Keratinocyte (primary cell): Measurements from ENCODE around the gene RNPC3. TPM values are rescaled to one million over a fixed set of nuclear protein-coding genes. Genes with fewer than 3 reads are reported as not detected.
A peak's percentile ranks its signal among the peaks of the same experiment; 100 is the strongest.

Source experiments
- DNase-seq: peaks from one replicate; pipeline ENCODE4 v3.0.0-alpha.2; 2011; ENCODE audit warnings: low read depth, missing footprints, low spot score
- FAIRE-seq: peaks from 2 replicates; lab custom pipeline; 2011; peaks lifted over from hg19 to GRCh38; lab: Jason Lieb, UNC
- H2AFZ ChIP-seq: 2 replicates; pipeline ENCODE4 v1.6.0; 2012; ENCODE audit warnings: low read length, control low read depth, inconsistent platforms; ENCODE audit not compliant: control insufficient read depth
- H3K27ac ChIP-seq: 2 replicates; pipeline ENCODE4 v1.5.1; 2011; ENCODE audit warnings: low read length; ENCODE audit not compliant: control insufficient read depth, insufficient read depth
- H3K27me3 ChIP-seq: 3 replicates; pipeline ENCODE4 v1.6.0; 2011; ENCODE audit warnings: low read length; ENCODE audit not compliant: control insufficient read depth, insufficient read depth; ENCODE audit errors: extremely low read depth
- H3K36me3 ChIP-seq, 2 experiments: 2 replicates in 1 of 2; 3 replicates in 1 of 2; pipeline ENCODE4 v1.5.1; 2011; ENCODE audit warnings: low read length in 2 of 2, mild to moderate bottlenecking in 1 of 2; ENCODE audit not compliant: control insufficient read depth in 2 of 2, insufficient read depth in 2 of 2; ENCODE audit errors: extremely low read depth in 1 of 2
- H3K4me1 ChIP-seq: 3 replicates; pipeline ENCODE4 v1.5.1; 2011; ENCODE audit warnings: low read length; ENCODE audit not compliant: control insufficient read depth, insufficient read depth; ENCODE audit errors: extremely low read depth
- H3K4me2 ChIP-seq: 3 replicates; pipeline ENCODE4 v1.6.0; 2011; ENCODE audit warnings: low read depth, low read length; ENCODE audit not compliant: control insufficient read depth, insufficient read depth; ENCODE audit errors: extremely low read depth
- H3K4me3 ChIP-seq, 3 experiments: fragments of 200-600 bp in 1 of 3; sonication (generic) in 1 of 3; 2 replicates in 2 of 3; 3 replicates in 1 of 3; pipeline ENCODE4 v1.5.1; 2011 to 2016; ENCODE audit warnings: low read length in 3 of 3, mild to moderate bottlenecking in 3 of 3, control low read depth in 2 of 3, inconsistent platforms in 1 of 3, low read depth in 1 of 3, mixed read lengths in 1 of 3, mixed run types in 1 of 3, moderate library complexity in 1 of 3; ENCODE audit not compliant: control insufficient read depth in 2 of 3, insufficient read depth in 2 of 3; ENCODE audit errors: extremely low read depth in 1 of 3
- H3K79me2 ChIP-seq: 2 replicates; pipeline ENCODE4 v1.6.0; 2012; ENCODE audit warnings: low read length; ENCODE audit not compliant: control insufficient read depth, insufficient read depth
- H3K9ac ChIP-seq: 3 replicates; pipeline ENCODE4 v1.6.0; 2011; ENCODE audit warnings: low read length; ENCODE audit not compliant: control insufficient read depth, insufficient read depth; ENCODE audit errors: extremely low read depth
- H3K9me1 ChIP-seq: 3 replicates; pipeline ENCODE4 v1.6.0; 2011; ENCODE audit warnings: low read length; ENCODE audit not compliant: control insufficient read depth, insufficient read depth; ENCODE audit errors: extremely low read depth
- H3K9me3 ChIP-seq: 2 replicates; pipeline ENCODE4 v1.5.1; 2012; ENCODE audit warnings: low read depth, low read length; ENCODE audit not compliant: control insufficient read depth
- H4K20me1 ChIP-seq: 3 replicates; pipeline ENCODE4 v1.6.0; 2011; ENCODE audit warnings: low read length; ENCODE audit not compliant: control insufficient read depth, insufficient read depth; ENCODE audit errors: extremely low read depth
- EZH2 ChIP-seq: IDR thresholded peaks from one replicate; pipeline ENCODE4 v1.6.1; 2012; ENCODE audit warnings: inconsistent platforms, mild to moderate bottlenecking, low read length, moderate library complexity
- dilution Hi-C: fragments of 300-500 bp; cut with MboI; formaldehyde crosslinking; loops from one replicate; pipeline ENCODE4 v1.7.0; 2020; ENCODE audit warnings: low sequenced_read_pairs; ENCODE audit not compliant: extremely low pct_ligation_motif_present
- polyA plus RNA-seq, 5 experiments: library from polyadenylated mRNA; depleted of rRNA in 3 of 5; stranded (reverse) in 3 of 5; stranded (forward) in 1 of 5; unstranded in 1 of 5; fragments of >200 nt; gene quantifications; 1 replicate in 1 of 5; 2 replicates in 3 of 5; 3 replicates in 1 of 5; pipeline versions ENCODE4 v1.2.1 to v1.2.3, GENCODE V29; 2011 to 2012; ENCODE audit warnings: missing spikeins in 2 of 5, low read depth in 1 of 5, low replicate concordance in 1 of 5
- TF ChIP-seq, protein P1 (sequence below), 3 experiments: IDR thresholded peaks in 1 of 3; conservative IDR thresholded peaks in 1 of 3; optimal IDR thresholded peaks in 1 of 3; 2 replicates in 2 of 3; 3 replicates in 1 of 3; pipeline versions ENCODE3 to v1.5.1; 2011; ENCODE audit warnings: low read length in 3 of 3, mild to moderate bottlenecking in 3 of 3, moderate library complexity in 2 of 3, control low read depth in 1 of 3, inconsistent platforms in 1 of 3; ENCODE audit not compliant: insufficient read depth in 2 of 3; ENCODE audit errors: extremely low read depth in 1 of 3

The RNPC3 gene
- polyA plus RNA-seq, 1 donor (not counting 4 experiments of a cell fraction or from before 2014, with no cell fraction given), result 19.6 TPM

DNA sequence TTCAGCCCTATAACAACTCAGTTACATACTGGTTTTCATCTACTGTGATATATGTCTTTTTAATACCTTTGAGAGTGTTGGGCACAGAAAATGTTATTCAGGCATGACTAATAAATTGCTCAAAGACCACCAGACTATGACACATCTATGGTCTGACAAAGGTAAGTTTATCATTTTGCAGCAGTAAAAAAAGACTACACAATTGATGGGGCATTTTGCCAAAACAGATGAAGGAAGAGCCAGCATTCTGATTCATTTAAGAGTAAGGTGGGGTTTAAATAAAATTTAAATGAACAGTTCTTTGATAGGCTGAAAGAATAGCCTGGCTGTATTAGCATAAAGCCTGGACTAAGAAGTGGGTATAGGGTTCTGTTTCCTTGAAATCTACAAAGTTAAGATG lies 8.8 kb upstream of the RNPC3 start:
- H3K4me2 ChIP-seq, result peak overlapping the region; percentile 18

DNA sequence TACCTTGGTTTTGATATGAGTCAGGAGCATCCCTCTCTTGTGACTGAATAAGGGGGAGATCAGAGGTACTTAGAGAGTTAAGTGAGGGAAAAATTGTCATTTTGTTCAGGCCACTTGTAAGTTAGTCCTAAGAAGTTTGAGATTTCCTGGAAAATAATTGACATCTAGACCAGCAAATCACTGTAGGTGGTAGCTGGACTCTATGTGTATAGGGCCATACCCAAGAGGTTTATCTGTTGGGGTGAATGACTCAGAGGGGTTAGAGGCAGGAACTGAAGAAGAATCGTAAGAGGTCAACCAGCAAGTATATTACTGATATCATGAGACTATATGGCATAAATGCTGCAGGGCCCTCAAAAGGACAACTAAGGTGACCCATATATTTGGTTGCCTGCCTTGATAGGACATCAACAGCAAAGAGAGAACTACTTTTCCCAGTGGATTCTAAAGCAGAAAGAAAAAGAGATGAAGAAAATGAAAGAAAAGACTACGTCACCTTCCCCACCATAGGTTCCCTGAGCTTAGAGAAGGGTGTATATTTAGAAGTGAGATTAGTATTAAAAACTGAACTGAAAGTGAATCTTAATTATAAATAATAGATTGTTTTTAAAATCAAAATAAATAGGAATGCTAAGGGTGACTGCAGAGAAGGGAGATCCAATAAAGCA lies 8.0 kb upstream of the RNPC3 start:
- no peak for DNase-seq
- no peaks in the 10 kb centered on the region for H3K36me3 ChIP-seq
- dilution Hi-C loops, result no loop called here
- H3K9me1 ChIP-seq, result no peaks in the 10 kb centered on the region
- FAIRE-seq, result no peak
- no peaks in the 10 kb centered on the region for H3K27me3 ChIP-seq
- H3K79me2 ChIP-seq, result no peaks in the 10 kb centered on the region
- H4K20me1 ChIP-seq, result no peaks in the 10 kb centered on the region
- H3K4me3 ChIP-seq, result no peak overlapping the region
- no peaks in the 10 kb centered on the region for H3K9me3 ChIP-seq
- H3K27ac ChIP-seq, result no peak overlapping the region
- TF ChIP-seq EZH2, result no peak
- TF ChIP-seq, protein P1, sequence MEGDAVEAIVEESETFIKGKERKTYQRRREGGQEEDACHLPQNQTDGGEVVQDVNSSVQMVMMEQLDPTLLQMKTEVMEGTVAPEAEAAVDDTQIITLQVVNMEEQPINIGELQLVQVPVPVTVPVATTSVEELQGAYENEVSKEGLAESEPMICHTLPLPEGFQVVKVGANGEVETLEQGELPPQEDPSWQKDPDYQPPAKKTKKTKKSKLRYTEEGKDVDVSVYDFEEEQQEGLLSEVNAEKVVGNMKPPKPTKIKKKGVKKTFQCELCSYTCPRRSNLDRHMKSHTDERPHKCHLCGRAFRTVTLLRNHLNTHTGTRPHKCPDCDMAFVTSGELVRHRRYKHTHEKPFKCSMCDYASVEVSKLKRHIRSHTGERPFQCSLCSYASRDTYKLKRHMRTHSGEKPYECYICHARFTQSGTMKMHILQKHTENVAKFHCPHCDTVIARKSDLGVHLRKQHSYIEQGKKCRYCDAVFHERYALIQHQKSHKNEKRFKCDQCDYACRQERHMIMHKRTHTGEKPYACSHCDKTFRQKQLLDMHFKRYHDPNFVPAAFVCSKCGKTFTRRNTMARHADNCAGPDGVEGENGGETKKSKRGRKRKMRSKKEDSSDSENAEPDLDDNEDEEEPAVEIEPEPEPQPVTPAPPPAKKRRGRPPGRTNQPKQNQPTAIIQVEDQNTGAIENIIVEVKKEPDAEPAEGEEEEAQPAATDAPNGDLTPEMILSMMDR (optimal IDR thresholded peaks at IDR 0.05 in 1 of 3, IDR thresholded peaks at IDR 0.05 in 1 of 3, conservative IDR thresholded peaks at IDR 0.05 in 1 of 3; ENCODE audit: extremely low read depth in 1 of 3, insufficient read depth in 2 of 3, low read length in 3 of 3), result no peak
- peak overlapping the region; percentile 15 for H2AFZ ChIP-seq
- peaks cover 17% of the 10 kb centered on the region for H3K4me1 ChIP-seq
- H3K9ac ChIP-seq, result no peak overlapping the region
- H3K4me2 ChIP-seq, result peak overlapping the region; percentile 18

More for the DNA sequence above, 8.8 kb upstream of the RNPC3 start:
- H2AFZ ChIP-seq, result no peak overlapping the region
- no peak overlapping the region for H3K4me3 ChIP-seq
- FAIRE-seq (peak; percentile 66), DNase-seq (peak; percentile 73)
- H4K20me1 ChIP-seq, result no peaks in the 10 kb centered on the region
- H3K27me3 ChIP-seq, result no peaks in the 10 kb centered on the region
- no peaks in the 10 kb centered on the region for H3K9me3 ChIP-seq
- H3K79me2 ChIP-seq, result no peaks in the 10 kb centered on the region
- H3K4me1 ChIP-seq, result peaks cover 17% of the 10 kb centered on the region
- H3K9me1 ChIP-seq, result no peaks in the 10 kb centered on the region
- dilution Hi-C loops, result no loop called here
- H3K27ac ChIP-seq, result peak overlapping the region; percentile 15
- no peak overlapping the region for H3K9ac ChIP-seq
- no peaks in the 10 kb centered on the region for H3K36me3 ChIP-seq
- no peak for TF ChIP-seq EZH2
- TF ChIP-seq, protein P1 (optimal IDR thresholded peaks at IDR 0.05 in 1 of 3, IDR thresholded peaks at IDR 0.05 in 1 of 3, conservative IDR thresholded peaks at IDR 0.05 in 1 of 3; ENCODE audit: extremely low read depth in 1 of 3, insufficient read depth in 2 of 3, low read length in 3 of 3), result no peak
